Stimulated activated CD4-positive, alpha-beta T cell treated with anti-CD3 and anti-CD28 coated beads, Interleukin-1b, Interleukin-23, amount 100 ng/mL, for 1 hour (primary cell): ENCODE measurements around the gene CHP2.
"Not testable (repeated sequence)": the region's sequence is repeated elsewhere in the genome, so short reads cannot be mapped to it uniquely, and the experiment has no call there.

Experiments
- DNase-seq, 2 donors: peaks; one replicate each; pipeline ENCODE4 v3.0.0-alpha.2; 2020; ENCODE audit warnings: low read depth in 2 of 2

Gene CHP2

GRCh38 chr16:23745263-23745662 is 9.6 kb upstream of the CHP2 start:
- DNase-seq = no peak

- no peak for DNase-seq
These were observed 6.2 kb upstream of the CHP2 start for GRCh38 chr16:23748630-23749029.

GRCh38 chr16:23751053-23751452 is 3.8 kb upstream of the CHP2 start:
- DNase-seq = not testable (repeated sequence)

GRCh38 chr16:23753908-23754593 is 775 bp upstream of the CHP2 start:
- no peak for DNase-seq

- no peak for DNase-seq
These were observed 621 bp downstream of the CHP2 start for GRCh38 chr16:23755484-23755809.

- DNase-seq = no peak
These were observed 2.3 kb downstream of the CHP2 start for GRCh38 chr16:23757116-23757515.

GRCh38 chr16:23757937-23758619 is 3.3 kb downstream of the CHP2 start:
- DNase-seq = no peak

GRCh38 chr16:23765933-23766332 is 11.1 kb downstream of the CHP2 start:
- no peak for DNase-seq

- no peak for DNase-seq
These were observed 13.8 kb downstream of the CHP2 start for GRCh38 chr16:23768581-23768980.

GRCh38 chr16:23771027-23771426 is 16.2 kb downstream of the CHP2 start:
- DNase-seq = no peak

- no peak for DNase-seq
These were observed 16.8 kb downstream of the CHP2 start for GRCh38 chr16:23771642-23772041.

- DNase-seq = no peak
These were observed 18.5 kb downstream of the CHP2 start for GRCh38 chr16:23773339-23773738.

GRCh38 chr16:23781176-23781575 is 26.4 kb downstream of the CHP2 start:
- no peak for DNase-seq

- DNase-seq = no peak
These were observed 30.1 kb downstream of the CHP2 start for GRCh38 chr16:23784811-23785447.

- DNase-seq = no peak
These were observed 31.0 kb downstream of the CHP2 start for GRCh38 chr16:23785842-23786241.

- DNase-seq = no peak
These were observed 32.2 kb downstream of the CHP2 start for GRCh38 chr16:23786964-23787561.

- DNase-seq = no peak
These were observed 33.9 kb downstream of the CHP2 start for GRCh38 chr16:23788685-23789084.

GRCh38 chr16:23795378-23795777 is 40.6 kb downstream of the CHP2 start:
- no peak for DNase-seq

GRCh38 chr16:23796941-23797340 is 42.1 kb downstream of the CHP2 start:
- no peak for DNase-seq

- peak; percentile 54 to 74 for DNase-seq
These were observed 46.6 kb downstream of the CHP2 start for GRCh38 chr16:23801378-23801777.

- DNase-seq = no peak
These were observed 48.0 kb downstream of the CHP2 start for GRCh38 chr16:23802776-23803175.

GRCh38 chr16:23803591-23804123 is 48.8 kb downstream of the CHP2 start:
- DNase-seq = peak; percentile 24 to 49

- no peak for DNase-seq
These were observed 52.2 kb downstream of the CHP2 start for GRCh38 chr16:23807028-23807427.
